Stomach (tissue), 4 donors: ENCODE data around the gene ZNF469.

ENCODE experiments used
- CTCF ChIP-seq, 7 experiments: fragments of 450-650 bp in 4 of 7; fragments of 200-600 bp in 3 of 7; sonication (generic) in 3 of 7; IDR thresholded peaks; one replicate each; pipeline ENCODE4 v1.5.1; 2016 to 2019; ENCODE audit warnings: antibody characterized with exemption in 7 of 7, control low read depth in 2 of 7, mild to moderate bottlenecking in 1 of 7
- EP300 ChIP-seq: sonication (generic); formaldehyde crosslinking; IDR thresholded peaks from one replicate; pipeline ENCODE4 v1.6.1; 2017; ENCODE audit warnings: antibody characterized with exemption
- POLR2A ChIP-seq, 4 donors: fragments of 450-650 bp; IDR thresholded peaks; one replicate each; pipeline ENCODE4 v1.6.1; 2016; ENCODE audit warnings: antibody characterized with exemption in 4 of 4, control low read depth in 2 of 4, mild to moderate bottlenecking in 1 of 4, moderate library complexity in 1 of 4

GRCh38 chr16:88340755-88341150 lies 42.0 kb upstream of the ZNF469 start:
- TF ChIP-seq POLR2A (IDR thresholded peaks at IDR 0.05), result no peak
- no peak for TF ChIP-seq CTCF (IDR thresholded peaks at IDR 0.05)
- no peak for TF ChIP-seq EP300
